Testis (tissue), 3 donors: ENCODE measurements around the gene OR51B4. TPM values are rescaled to one million over a fixed set of nuclear protein-coding genes. Genes with fewer than 3 reads are reported as not detected.
"Not testable (repeated sequence)": the region's sequence is repeated elsewhere in the genome, so short reads cannot be mapped to it uniquely, and the experiment has no call there.

ENCODE experiments used
- DNase-seq: peaks from one replicate; pipeline ENCODE4 v3.0.0-alpha.2; 2019
- H3K27ac ChIP-seq, 2 donors: fragments of 200-600 bp; sonication (generic); one replicate each; pipeline ENCODE4 v1.5.1; 2019
- H3K27me3 ChIP-seq: fragments of 200-600 bp; sonication (generic); one replicate; pipeline ENCODE4 v1.5.1; 2019
- H3K36me3 ChIP-seq: fragments of 200-600 bp; sonication (generic); one replicate; pipeline ENCODE4 v1.5.1; 2017; ENCODE audit warnings: low read depth; ENCODE audit errors: missing control alignments
- H3K4me1 ChIP-seq: fragments of 200-600 bp; sonication (generic); one replicate; pipeline ENCODE4 v1.5.1; 2019
- H3K4me3 ChIP-seq, 2 donors: fragments of 200-600 bp; sonication (generic); one replicate each; pipeline ENCODE4 v1.5.1; 2017 to 2019
- H3K9me3 ChIP-seq: fragments of 200-600 bp; sonication (generic); one replicate; pipeline ENCODE4 v1.5.1; 2017
- CTCF ChIP-seq, 3 experiments: fragments of 450-650 bp in 2 of 3; fragments of 200-600 bp in 1 of 3; sonication (generic) in 1 of 3; IDR thresholded peaks; one replicate each; pipeline ENCODE4 v1.5.1; 2016 to 2019; ENCODE audit warnings: antibody characterized with exemption in 3 of 3, mild to moderate bottlenecking in 2 of 3, moderate library complexity in 1 of 3
- POLR2A ChIP-seq: fragments of 450-650 bp; IDR thresholded peaks from one replicate; pipeline ENCODE4 v1.6.1; 2017; ENCODE audit warnings: antibody characterized with exemption, mild to moderate bottlenecking, moderate library complexity
- WGBS, 2 donors: methylation state at CpG; one replicate each; pipeline ENCODE4 v1.1.5; 2018; 5-methylcytosine and 5-hydroxymethylcytosine counted together
- intact Hi-C: fragments of 100-400 bp; cut with DNase I; formaldehyde crosslinking; loops from one replicate; pipeline ENCODE4 v1.15.1; 2023; ENCODE audit warnings: low total_unique reads
- polyA plus RNA-seq: library from polyadenylated mRNA; stranded (reverse); fragments of 350-450 nt; fragmentation: Illumina TruSeq; extraction: RNeasy Lipid Tissue Mini Kit (QIAGEN cat#74804); gene quantifications from one replicate; pipeline ENCODE4 v1.2.3, GENCODE V29; 2014; ENCODE audit warnings: low read depth, low replicate concordance; ENCODE audit not compliant: insufficient read depth
- total RNA-seq, 2 donors: library from RNA; depleted of rRNA; stranded (reverse); fragments of >200 nt; gene quantifications; one replicate each; pipeline ENCODE4 v1.2.3, GENCODE V29; 2016

OR51B4 gene
- total and polyA plus RNA-seq, 3 donors from 2014 or later: 0.74 TPM; not detected in 2

GRCh38 chr11:5257296-5257695 lies 44.5 kb downstream of the OR51B4 start:
- 33 to 49% methylated on average over 2 of the region's 2 CpGs for WGBS, 2 donors
- intact Hi-C loops: no loop called here
- Histone ChIP-seq H3K9me3 (no peaks in the 10 kb centered on the region), H3K36me3 (no peaks in the 10 kb centered on the region), H3K4me3 (no peak overlapping the region), H3K27ac (no peak overlapping the region), H3K27me3 (no peaks in the 10 kb centered on the region), H3K4me1 (no peaks in the 10 kb centered on the region)
- DNase-seq: no peak
- no peak for TF ChIP-seq CTCF (IDR thresholded peaks at IDR 0.05)
- no peak for TF ChIP-seq POLR2A

DNA sequence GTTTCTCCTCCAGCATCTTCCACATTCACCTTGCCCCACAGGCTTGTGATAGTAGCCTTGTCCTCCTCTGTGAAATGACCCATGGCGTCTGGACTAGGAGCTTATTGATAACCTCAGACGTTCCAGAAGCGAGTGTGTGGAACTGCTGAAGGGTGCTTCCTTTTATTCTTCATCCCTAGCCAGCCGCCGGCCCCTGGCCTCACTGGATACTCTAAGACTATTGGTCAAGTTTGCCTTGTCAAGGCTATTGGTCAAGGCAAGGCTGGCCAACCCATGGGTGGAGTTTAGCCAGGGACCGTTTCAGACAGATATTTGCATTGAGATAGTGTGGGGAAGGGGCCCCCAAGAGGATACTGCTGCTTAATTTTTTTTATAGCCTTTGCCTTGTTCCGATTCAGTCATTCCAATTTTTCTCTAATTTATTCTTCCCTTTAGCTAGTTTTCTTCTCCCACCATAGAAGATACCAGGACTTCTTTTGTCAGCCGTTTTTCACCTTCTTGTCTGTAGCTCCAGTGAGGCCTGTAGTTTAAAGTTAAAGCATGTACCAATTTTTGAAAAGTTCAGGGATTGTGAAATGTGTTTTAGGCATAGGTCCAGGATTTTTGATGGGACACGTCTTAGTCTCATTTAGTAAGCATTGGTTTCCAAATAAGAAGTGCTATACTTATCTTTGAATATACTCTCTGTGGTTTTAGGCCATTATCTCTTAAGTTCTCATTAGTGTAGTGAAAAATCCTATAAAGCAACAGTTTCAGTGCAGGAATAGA lies 46.9 kb downstream of the OR51B4 start, which contains the start of gene HBG2:
HBG2 (minus strand) TSS at position 136 of the 768 bp plus-strand sequence; CDS start at position 83, 53 bp downstream.
- H3K36me3 ChIP-seq, DNase-seq, H3K9me3 ChIP-seq, H3K4me3 ChIP-seq, H3K4me1 ChIP-seq, H3K27me3 ChIP-seq, intact Hi-C loops, H3K27ac ChIP-seq: not testable (repeated sequence)
- WGBS, 2 donors: 64 to 72% methylated on average over 4 of the region's 9 CpGs

GRCh38 chr11:5254023-5254422 lies 47.7 kb downstream of the OR51B4 start:
- H3K36me3 ChIP-seq, H3K9me3 ChIP-seq, intact Hi-C loops, H3K27ac ChIP-seq, DNase-seq, H3K4me3 ChIP-seq, H3K27me3 ChIP-seq, H3K4me1 ChIP-seq: not testable (repeated sequence)
- 87 to 89% methylated on average over 2 of the region's 2 CpGs for WGBS, 2 donors

DNA sequence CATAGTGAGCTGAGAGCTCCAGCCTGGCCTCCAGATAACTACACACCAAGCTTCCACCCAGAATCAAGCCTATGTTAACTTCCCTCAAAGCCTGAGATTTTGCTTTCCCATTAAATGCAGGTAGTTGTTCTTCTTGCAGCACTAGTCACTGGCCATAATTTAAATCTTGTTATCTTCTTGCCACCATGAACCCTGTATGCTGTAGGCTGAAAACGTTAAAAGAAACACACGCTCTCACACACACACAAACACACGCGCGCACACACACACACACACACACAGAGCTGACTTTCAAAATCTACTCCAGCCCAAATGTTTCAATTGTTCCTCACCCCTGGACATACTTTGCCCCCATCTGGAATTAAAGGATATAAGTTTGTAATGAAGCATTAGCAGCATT lies 48.3 kb downstream of the OR51B4 start:
- WGBS, 2 donors: 78 to 80% methylated on average over 5 of the region's 5 CpGs

DNA sequence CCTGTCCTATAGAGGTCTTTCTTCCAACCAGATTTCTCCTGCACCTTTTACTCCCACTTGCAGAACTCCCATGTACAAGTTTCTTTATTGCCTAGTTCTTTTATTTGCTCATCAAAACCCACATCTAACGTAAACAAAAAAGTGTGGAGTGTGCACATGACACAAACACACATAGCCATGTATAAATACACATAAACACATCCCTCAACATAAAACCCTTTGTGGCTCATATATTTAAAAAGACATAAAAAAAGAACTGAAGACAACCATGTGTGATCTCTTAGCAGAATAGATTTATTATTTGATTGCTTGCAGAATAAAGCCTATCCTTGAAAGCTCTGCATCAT lies 48.9 kb downstream of the OR51B4 start:
- Histone ChIP-seq H3K36me3 (no peaks in the 10 kb centered on the region), H3K27me3 (no peaks in the 10 kb centered on the region), H3K4me1 (no peaks in the 10 kb centered on the region), H3K4me3 (no peak overlapping the region), H3K27ac (no peak overlapping the region), H3K9me3 (no peaks in the 10 kb centered on the region)
- intact Hi-C loops: no loop called here
- WGBS, 2 donors: 72 to 73% methylated on average over 1 of the region's 1 CpG
- no peak for DNase-seq
- TF ChIP-seq POLR2A (no peak), CTCF (IDR thresholded peaks at IDR 0.05) (no peak)

More for the DNA sequence above, 48.3 kb downstream of the OR51B4 start:
- H3K9me3 ChIP-seq, DNase-seq, intact Hi-C loops, H3K27ac ChIP-seq, H3K36me3 ChIP-seq, H3K4me3 ChIP-seq, H3K4me1 ChIP-seq, H3K27me3 ChIP-seq: not testable (repeated sequence)

DNA sequence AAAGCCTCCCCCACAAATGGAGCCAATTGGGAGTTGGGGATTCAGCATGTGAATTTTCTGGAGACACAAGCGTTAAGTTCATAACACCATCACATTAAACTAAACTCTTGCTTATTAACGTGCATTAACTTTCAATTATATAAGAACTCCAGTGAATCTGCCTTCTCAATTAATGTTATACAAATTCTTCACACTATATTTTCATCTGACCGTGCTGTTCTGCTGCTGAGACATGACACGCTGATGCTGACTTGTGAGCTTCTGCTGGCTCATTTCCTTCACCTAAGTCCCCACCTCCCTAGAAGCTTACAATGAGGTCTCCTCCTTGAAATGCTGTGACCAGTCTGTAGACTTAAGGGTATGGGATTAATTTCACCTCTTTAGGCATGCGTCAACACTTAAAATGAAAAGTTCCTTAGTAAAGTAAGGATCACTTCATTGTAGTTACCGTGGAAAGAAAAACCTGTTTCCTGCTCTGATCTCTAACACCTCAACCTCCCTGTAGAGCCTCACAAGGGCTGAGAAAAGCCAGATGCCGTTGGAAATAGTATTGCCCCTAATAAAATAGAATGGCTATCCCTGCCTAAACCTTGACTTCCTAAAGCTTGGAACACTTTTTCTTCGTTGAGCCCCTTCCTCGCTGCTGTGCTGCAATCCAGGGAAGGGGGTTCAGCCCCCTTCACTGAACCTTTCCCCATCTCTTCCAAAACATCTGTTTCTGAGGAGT lies 49.4 kb downstream of the OR51B4 start:
- no peaks in the 10 kb centered on the region for H3K9me3 ChIP-seq
- no peak for TF ChIP-seq POLR2A
- TF ChIP-seq CTCF (IDR thresholded peaks at IDR 0.05): no peak
- no peaks in the 10 kb centered on the region for H3K36me3 ChIP-seq
- no peak overlapping the region for H3K27ac ChIP-seq
- no peak for DNase-seq
- intact Hi-C loops: no loop called here
- H3K27me3 ChIP-seq: no peaks in the 10 kb centered on the region
- H3K4me1 ChIP-seq: no peaks in the 10 kb centered on the region
- 68 to 70% methylated on average over 9 of the region's 9 CpGs for WGBS, 2 donors
- H3K4me3 ChIP-seq: no peak overlapping the region
